Mammary epithelial cell (primary cell): Measurements from ENCODE around the gene SNRPD2.

Experiments
- CTCF ChIP-seq, 2 donors: IDR thresholded peaks in 1 of 2; conservative IDR thresholded peaks in 1 of 2; 2 replicates each; pipeline ENCODE4 v1.5.1; 2011 to 2012; ENCODE audit warnings: inconsistent platforms in 2 of 2, low read length in 2 of 2, mild to moderate bottlenecking in 2 of 2, control low read depth in 1 of 2, low read depth in 1 of 2; ENCODE audit not compliant: insufficient read depth in 1 of 2; ENCODE audit errors: extremely low read depth in 1 of 2
- EZH2 ChIP-seq: IDR thresholded peaks from 2 replicates; pipeline ENCODE4 v1.6.1; 2012; ENCODE audit warnings: low read length, inconsistent platforms, borderline replicate concordance

- TF ChIP-seq EZH2 (no peak), CTCF (conservative IDR thresholded peaks at IDR 0.05 in 1 of 2, IDR thresholded peaks at IDR 0.05 in 1 of 2; ENCODE audit: extremely low read depth in 1 of 2, insufficient read depth in 1 of 2, low read depth in 1 of 2, low read length in 2 of 2) (no peak)
Observed at GRCh38 chr19:45655073-45655472, 36.7 kb downstream of the SNRPD2 start.
